HUES6 (cell line): ENCODE results near the gene PPP1R12B.

Experiments used
- H3K27ac ChIP-seq: 2 replicates; pipeline ENCODE4 v1.7.0; 2013; ENCODE audit warnings: low read depth, mild to moderate bottlenecking, low read length, inconsistent platforms
- H3K27me3 ChIP-seq: 2 replicates; pipeline ENCODE4 v1.6.1; 2013; ENCODE audit warnings: low read length; ENCODE audit not compliant: control insufficient read depth, insufficient read depth
- H3K36me3 ChIP-seq: 2 replicates; pipeline ENCODE4 v1.6.1; 2013; ENCODE audit warnings: low read length; ENCODE audit not compliant: control insufficient read depth, insufficient read depth
- H3K4me1 ChIP-seq: 2 replicates; pipeline ENCODE4 v1.6.1; 2013; ENCODE audit warnings: low read length; ENCODE audit not compliant: control insufficient read depth, insufficient read depth
- H3K4me3 ChIP-seq: 2 replicates; pipeline ENCODE4 v1.5.1; 2013; ENCODE audit warnings: low read depth, low read length
- H3K9ac ChIP-seq: one replicate; pipeline ENCODE4 v1.6.1; 2013; ENCODE audit warnings: mild to moderate bottlenecking, low read length
- H3K9me3 ChIP-seq: 2 replicates; pipeline ENCODE4 v1.6.1; 2013; ENCODE audit warnings: low read depth, low read length; ENCODE audit not compliant: control insufficient read depth, insufficient read depth

The PPP1R12B gene

GRCh38 chr1:202316186-202316585 is 32.3 kb upstream of the PPP1R12B start:
- H3K4me1 ChIP-seq: 0 out of 2 replicates have a peak, but pooled peaks cover 3% of the 10 kb centered on the region
- H3K4me3 ChIP-seq: no peak overlapping the region
- H3K9ac ChIP-seq: no peak overlapping the region
- no peaks in the 10 kb centered on the region; the same call in 1 of the 2 replicates for H3K27me3 ChIP-seq
- no peak overlapping the region for H3K27ac ChIP-seq
- H3K9me3 ChIP-seq: no peaks in the 10 kb centered on the region
- H3K36me3 ChIP-seq: no peaks in the 10 kb centered on the region

DNA sequence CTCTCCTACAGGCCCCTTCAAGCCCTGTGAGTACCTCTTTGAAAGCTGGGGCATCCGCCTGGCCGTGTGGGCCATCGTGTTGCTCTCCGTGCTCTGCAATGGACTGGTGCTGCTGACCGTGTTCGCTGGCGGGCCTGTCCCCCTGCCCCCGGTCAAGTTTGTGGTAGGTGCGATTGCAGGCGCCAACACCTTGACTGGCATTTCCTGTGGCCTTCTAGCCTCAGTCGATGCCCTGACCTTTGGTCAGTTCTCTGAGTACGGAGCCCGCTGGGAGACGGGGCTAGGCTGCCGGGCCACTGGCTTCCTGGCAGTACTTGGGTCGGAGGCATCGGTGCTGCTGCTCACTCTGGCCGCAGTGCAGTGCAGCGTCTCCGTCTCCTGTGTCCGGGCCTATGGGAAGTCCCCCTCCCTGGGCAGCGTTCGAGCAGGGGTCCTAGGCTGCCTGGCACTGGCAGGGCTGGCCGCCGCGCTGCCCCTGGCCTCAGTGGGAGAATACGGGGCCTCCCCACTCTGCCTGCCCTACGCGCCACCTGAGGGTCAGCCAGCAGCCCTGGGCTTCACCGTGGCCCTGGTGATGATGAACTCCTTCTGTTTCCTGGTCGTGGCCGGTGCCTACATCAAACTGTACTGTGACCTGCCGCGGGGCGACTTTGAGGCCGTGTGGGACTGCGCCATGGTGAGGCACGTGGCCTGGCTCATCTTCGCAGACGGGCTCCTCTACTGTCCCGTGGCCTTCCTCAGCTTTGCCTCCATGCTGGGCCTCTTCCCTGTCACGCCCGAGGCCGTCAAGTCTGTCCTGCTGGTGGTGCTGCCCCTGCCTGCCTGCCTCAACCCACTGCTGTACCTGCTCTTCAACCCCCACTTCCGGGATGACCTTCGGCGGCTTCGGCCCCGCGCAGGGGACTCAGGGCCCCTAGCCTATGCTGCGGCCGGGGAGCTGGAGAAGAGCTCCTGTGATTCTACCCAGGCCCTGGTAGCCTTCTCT is 30.3 kb upstream of the PPP1R12B start:
- no peaks in the 10 kb centered on the region; the same call in 1 of the 2 replicates for H3K27me3 ChIP-seq
- no peaks in the 10 kb centered on the region for H3K9me3 ChIP-seq
- H3K27ac ChIP-seq: no peak overlapping the region
- H3K9ac ChIP-seq: no peak overlapping the region
- H3K4me1 ChIP-seq: 0 out of 2 replicates have a peak, but pooled peaks cover 3% of the 10 kb centered on the region
- no peak overlapping the region for H3K4me3 ChIP-seq
- H3K36me3 ChIP-seq: no peaks in the 10 kb centered on the region

DNA sequence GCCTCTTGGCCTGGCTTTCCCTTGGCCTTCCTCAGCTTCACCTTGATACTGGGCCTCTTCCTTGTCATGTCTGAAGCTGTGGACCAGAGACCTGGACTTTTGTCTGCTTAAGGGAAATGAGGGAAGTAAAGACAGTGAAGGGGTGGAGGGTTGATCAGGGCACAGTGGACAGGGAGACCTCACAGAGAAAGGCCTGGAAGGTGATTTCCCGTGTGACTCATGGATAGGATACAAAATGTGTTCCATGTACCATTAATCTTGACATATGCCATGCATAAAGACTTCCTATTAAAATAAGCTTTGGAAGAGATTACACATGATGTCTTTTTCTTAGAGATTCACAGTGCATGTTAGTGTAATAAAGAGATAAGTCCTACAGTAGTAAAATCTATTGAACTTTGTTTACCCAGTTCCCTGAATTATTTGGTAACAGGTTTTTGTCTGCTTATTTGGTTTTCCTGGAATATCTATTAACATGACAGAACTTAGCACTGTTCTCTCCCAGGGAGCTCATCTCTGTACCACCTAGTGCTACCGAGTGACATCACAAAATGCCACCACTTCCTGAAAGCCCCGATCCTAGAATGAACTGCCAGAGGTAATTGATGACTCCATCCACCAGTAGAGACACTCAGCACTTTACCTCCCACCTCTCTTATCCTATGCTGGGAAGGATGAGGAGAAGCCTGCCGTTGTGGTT is 29.0 kb upstream of the PPP1R12B start:
- 0 out of 2 replicates have a peak, but pooled peaks cover 3% of the 10 kb centered on the region for H3K4me1 ChIP-seq
- H3K27ac ChIP-seq: no peak overlapping the region
- H3K27me3 ChIP-seq: no peaks in the 10 kb centered on the region; the same call in 1 of the 2 replicates
- no peaks in the 10 kb centered on the region for H3K9me3 ChIP-seq
- no peak overlapping the region for H3K9ac ChIP-seq
- no peak overlapping the region for H3K4me3 ChIP-seq
- H3K36me3 ChIP-seq: no peaks in the 10 kb centered on the region

GRCh38 chr1:202320081-202320405 is 28.5 kb upstream of the PPP1R12B start:
- no peak overlapping the region for H3K27ac ChIP-seq

GRCh38 chr1:202323731-202324130 is 24.8 kb upstream of the PPP1R12B start:
- Histone ChIP-seq H3K4me1 (no peaks in the 10 kb centered on the region), H3K36me3 (0 out of 2 replicates have a peak, but pooled peaks cover under 1% of the 10 kb centered on the region), H3K9me3 (no peaks in the 10 kb centered on the region), H3K4me3 (no peak overlapping the region), H3K27ac (no peak overlapping the region), H3K27me3 (no peaks in the 10 kb centered on the region), H3K9ac (no peak overlapping the region)

More at GRCh38 chr1:202320081-202320405, 28.5 kb upstream of the PPP1R12B start:
- Histone ChIP-seq H3K36me3 (no peaks in the 10 kb centered on the region), H3K9ac (no peak overlapping the region), H3K4me1 (0 out of 2 replicates have a peak, but pooled peaks cover 3% of the 10 kb centered on the region), H3K27me3 (no peaks in the 10 kb centered on the region), H3K4me3 (no peak overlapping the region), H3K9me3 (no peaks in the 10 kb centered on the region)

- H3K9ac ChIP-seq: no peak overlapping the region
- no peaks in the 10 kb centered on the region for H3K27me3 ChIP-seq
- H3K4me3 ChIP-seq: no peak overlapping the region
- peaks cover 10% of the 10 kb centered on the region for H3K36me3 ChIP-seq
- H3K4me1 ChIP-seq: no peaks in the 10 kb centered on the region
- no peaks in the 10 kb centered on the region for H3K9me3 ChIP-seq
- H3K27ac ChIP-seq: no peak overlapping the region
Measured at GRCh38 chr1:202324646-202325045, 23.9 kb upstream of the PPP1R12B start.

DNA sequence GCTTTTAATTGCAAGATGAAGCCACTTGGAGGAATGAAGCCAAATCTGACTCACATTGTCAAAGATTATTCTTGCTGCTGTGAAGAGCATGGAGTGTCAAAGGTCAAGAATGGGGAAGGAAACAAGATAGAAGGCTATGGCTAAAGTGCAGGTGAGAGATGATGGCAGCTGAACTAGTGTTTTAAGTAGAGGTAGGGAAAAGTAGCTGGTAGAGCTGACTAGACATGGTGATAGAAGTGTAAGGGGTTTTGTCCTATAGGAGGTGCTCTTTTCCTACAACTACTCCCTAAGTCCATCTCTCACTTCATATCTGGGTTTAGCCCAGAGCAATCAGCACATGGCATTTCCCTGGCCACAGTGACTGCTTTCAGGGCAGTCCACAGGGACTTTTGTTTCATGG is 18.6 kb upstream of the PPP1R12B start:
- Histone ChIP-seq H3K4me3 (no peak overlapping the region), H3K36me3 (peaks cover 59% of the 10 kb centered on the region), H3K27ac (no peak overlapping the region), H3K9ac (no peak overlapping the region), H3K9me3 (no peaks in the 10 kb centered on the region), H3K27me3 (no peaks in the 10 kb centered on the region), H3K4me1 (no peaks in the 10 kb centered on the region)

- Histone ChIP-seq H3K9ac (no peak overlapping the region), H3K4me3 (no peak overlapping the region), H3K4me1 (peaks cover 3% of the 10 kb centered on the region; the same call in 1 of the 2 replicates), H3K27me3 (no peaks in the 10 kb centered on the region), H3K36me3 (peaks cover 76% of the 10 kb centered on the region), H3K27ac (no peak overlapping the region), H3K9me3 (no peaks in the 10 kb centered on the region)
Measured at GRCh38 chr1:202333861-202334260, 14.6 kb upstream of the PPP1R12B start.

DNA sequence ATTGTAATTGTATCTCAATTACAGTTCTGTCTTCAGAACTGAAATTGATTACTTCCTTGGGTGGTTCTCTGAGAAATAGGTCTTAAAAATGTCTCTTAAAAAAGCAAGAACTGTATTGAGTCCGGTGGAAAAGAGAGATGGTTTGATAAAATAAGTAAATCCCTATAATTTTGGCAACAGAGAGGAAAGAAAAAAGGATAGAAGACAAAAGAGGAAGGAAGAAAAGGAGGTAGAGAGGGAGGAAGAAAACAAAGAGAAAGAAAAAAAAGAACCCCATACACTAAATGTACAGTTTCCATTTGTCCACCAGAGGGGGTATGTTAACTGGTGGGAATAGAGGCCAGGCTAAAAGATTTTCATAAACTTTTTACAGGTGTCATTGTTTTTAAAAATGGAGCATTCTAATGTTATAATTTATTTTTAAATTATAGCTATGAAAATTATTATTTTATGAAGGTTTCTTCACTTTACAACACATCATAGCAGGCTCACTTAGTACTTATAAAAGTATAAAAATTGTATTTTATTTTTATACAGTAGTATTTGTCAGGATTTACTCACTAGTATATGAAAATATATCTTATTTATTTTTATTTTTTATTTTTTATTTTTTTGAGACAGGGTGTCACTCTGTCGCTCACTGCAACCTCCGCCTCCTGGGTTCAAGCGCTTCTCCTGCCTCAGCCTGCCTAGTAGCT is 4.7 kb upstream of the PPP1R12B start:
- Histone ChIP-seq H3K9ac (no peak overlapping the region), H3K4me1 (peaks cover under 1% of the 10 kb centered on the region; the same call in 1 of the 2 replicates), H3K9me3 (no peaks in the 10 kb centered on the region), H3K36me3 (peaks cover under 1% of the 10 kb centered on the region; the same call in 1 of the 2 replicates), H3K4me3 (no peak overlapping the region), H3K27ac (no peak overlapping the region), H3K27me3 (no peaks in the 10 kb centered on the region)

DNA sequence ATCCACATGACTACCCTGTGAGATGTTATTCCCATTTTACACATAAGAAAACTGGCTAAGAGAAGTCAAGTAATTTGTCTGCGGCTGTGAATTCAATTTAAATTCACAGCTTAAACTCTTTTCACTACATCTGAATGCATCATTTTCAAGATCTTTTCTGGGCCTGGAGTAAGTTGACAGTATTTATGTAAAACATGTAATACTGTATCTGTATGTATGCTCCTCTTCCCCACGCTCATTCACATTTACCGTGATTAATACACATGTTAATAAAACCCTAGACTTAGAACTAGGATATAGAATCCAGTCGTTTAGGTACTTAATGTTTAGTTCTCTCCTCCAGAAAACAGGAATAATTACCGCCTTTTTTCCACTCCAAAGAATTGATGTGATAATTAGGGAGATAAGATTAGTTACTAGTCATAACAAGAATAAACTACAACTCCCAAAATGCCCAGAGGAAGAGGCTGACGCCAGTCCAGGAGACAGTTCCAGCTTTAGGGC is 442 bp upstream of the PPP1R12B start:
- Histone ChIP-seq H3K27me3 (no peaks in the 10 kb centered on the region), H3K9ac (no peak overlapping the region), H3K4me3 (no peak overlapping the region; the same call in 1 of the 2 replicates)

More for the DNA sequence above, 442 bp upstream of the PPP1R12B start:
- Histone ChIP-seq H3K27ac (no peak overlapping the region), H3K4me1 (peaks cover 12% of the 10 kb centered on the region; the same call in 1 of the 2 replicates), H3K9me3 (no peaks in the 10 kb centered on the region), H3K36me3 (no peaks in the 10 kb centered on the region)
